Testis (tissue), 3 donors: ENCODE results near the gene B4GALNT1. TPM values are rescaled to one million over a fixed set of nuclear protein-coding genes. Genes with fewer than 3 reads are reported as not detected.

Experiments used
- DNase-seq: peaks from one replicate; pipeline ENCODE4 v3.0.0-alpha.2; 2019
- H3K27ac ChIP-seq, 2 donors: fragments of 200-600 bp; sonication (generic); one replicate each; pipeline ENCODE4 v1.5.1; 2019
- H3K27me3 ChIP-seq: fragments of 200-600 bp; sonication (generic); one replicate; pipeline ENCODE4 v1.5.1; 2019
- H3K36me3 ChIP-seq: fragments of 200-600 bp; sonication (generic); one replicate; pipeline ENCODE4 v1.5.1; 2017; ENCODE audit warnings: low read depth; ENCODE audit errors: missing control alignments
- H3K4me1 ChIP-seq: fragments of 200-600 bp; sonication (generic); one replicate; pipeline ENCODE4 v1.5.1; 2019
- H3K4me3 ChIP-seq, 2 donors: fragments of 200-600 bp; sonication (generic); one replicate each; pipeline ENCODE4 v1.5.1; 2017 to 2019
- H3K9me3 ChIP-seq: fragments of 200-600 bp; sonication (generic); one replicate; pipeline ENCODE4 v1.5.1; 2017
- POLR2A ChIP-seq: fragments of 450-650 bp; IDR thresholded peaks from one replicate; pipeline ENCODE4 v1.6.1; 2017; ENCODE audit warnings: antibody characterized with exemption, mild to moderate bottlenecking, moderate library complexity
- WGBS, 2 donors: methylation state at CpG; one replicate each; pipeline ENCODE4 v1.1.5; 2018; 5-methylcytosine and 5-hydroxymethylcytosine counted together
- intact Hi-C: fragments of 100-400 bp; cut with DNase I; formaldehyde crosslinking; loops from one replicate; pipeline ENCODE4 v1.15.1; 2023; ENCODE audit warnings: low total_unique reads
- polyA plus RNA-seq: library from polyadenylated mRNA; stranded (reverse); fragments of 350-450 nt; fragmentation: Illumina TruSeq; extraction: RNeasy Lipid Tissue Mini Kit (QIAGEN cat#74804); gene quantifications from one replicate; pipeline ENCODE4 v1.2.3, GENCODE V29; 2014; ENCODE audit warnings: low read depth, low replicate concordance; ENCODE audit not compliant: insufficient read depth
- total RNA-seq, 2 donors: library from RNA; depleted of rRNA; stranded (reverse); fragments of >200 nt; gene quantifications; one replicate each; pipeline ENCODE4 v1.2.3, GENCODE V29; 2016
- TF ChIP-seq, protein P1 (sequence below), 3 experiments: fragments of 450-650 bp in 2 of 3; fragments of 200-600 bp in 1 of 3; sonication (generic) in 1 of 3; IDR thresholded peaks; one replicate each; pipeline ENCODE4 v1.5.1; 2016 to 2019; ENCODE audit warnings: antibody characterized with exemption in 3 of 3, mild to moderate bottlenecking in 2 of 3, moderate library complexity in 1 of 3

The B4GALNT1 gene
- total and polyA plus RNA-seq, 3 donors from 2014 or later = 1.8 to 3.2 (median 2.3) TPM

DNA sequence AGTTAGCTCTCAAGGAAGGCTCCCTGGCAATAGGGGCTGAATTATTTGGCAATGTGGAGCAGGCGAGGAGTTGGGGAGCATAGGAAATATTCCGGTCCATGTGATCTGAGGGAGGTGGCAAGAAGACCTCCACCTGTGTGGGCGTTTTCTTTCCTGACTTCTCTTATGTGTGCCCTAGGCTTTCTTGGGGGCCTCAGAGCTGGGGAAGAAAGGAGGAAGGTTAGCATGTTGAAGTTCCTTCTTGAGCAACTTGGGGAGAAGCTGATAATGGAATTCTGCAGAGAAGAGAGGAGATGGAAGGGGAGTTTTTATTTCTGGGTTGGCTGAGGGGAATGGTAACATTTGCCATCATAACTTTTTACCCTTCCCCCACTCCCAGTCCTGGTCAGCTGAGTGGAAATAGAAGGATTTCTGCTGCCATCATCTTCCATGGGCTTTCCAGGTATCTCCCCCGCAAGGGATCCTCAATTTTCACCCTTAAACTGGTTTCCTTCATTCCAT, 27.1 kb downstream of the B4GALNT1 start:
- intact Hi-C loops = no loop called here
- Histone ChIP-seq H3K4me3 (no peak overlapping the region), H3K9me3 (no peaks in the 10 kb centered on the region), H3K4me1 (peaks cover 10% of the 10 kb centered on the region), H3K36me3 (no peaks in the 10 kb centered on the region), H3K27me3 (no peaks in the 10 kb centered on the region), H3K27ac (peak overlapping the region in 1 of 2 donors; percentile 96)
- TF ChIP-seq POLR2A = no peak
- TF ChIP-seq, protein P1, sequence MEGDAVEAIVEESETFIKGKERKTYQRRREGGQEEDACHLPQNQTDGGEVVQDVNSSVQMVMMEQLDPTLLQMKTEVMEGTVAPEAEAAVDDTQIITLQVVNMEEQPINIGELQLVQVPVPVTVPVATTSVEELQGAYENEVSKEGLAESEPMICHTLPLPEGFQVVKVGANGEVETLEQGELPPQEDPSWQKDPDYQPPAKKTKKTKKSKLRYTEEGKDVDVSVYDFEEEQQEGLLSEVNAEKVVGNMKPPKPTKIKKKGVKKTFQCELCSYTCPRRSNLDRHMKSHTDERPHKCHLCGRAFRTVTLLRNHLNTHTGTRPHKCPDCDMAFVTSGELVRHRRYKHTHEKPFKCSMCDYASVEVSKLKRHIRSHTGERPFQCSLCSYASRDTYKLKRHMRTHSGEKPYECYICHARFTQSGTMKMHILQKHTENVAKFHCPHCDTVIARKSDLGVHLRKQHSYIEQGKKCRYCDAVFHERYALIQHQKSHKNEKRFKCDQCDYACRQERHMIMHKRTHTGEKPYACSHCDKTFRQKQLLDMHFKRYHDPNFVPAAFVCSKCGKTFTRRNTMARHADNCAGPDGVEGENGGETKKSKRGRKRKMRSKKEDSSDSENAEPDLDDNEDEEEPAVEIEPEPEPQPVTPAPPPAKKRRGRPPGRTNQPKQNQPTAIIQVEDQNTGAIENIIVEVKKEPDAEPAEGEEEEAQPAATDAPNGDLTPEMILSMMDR (IDR thresholded peaks at IDR 0.05) = no peak
- DNase-seq = no peak
- 41 to 58% methylated on average over 4 of the region's 4 CpGs for WGBS, 2 donors

DNA sequence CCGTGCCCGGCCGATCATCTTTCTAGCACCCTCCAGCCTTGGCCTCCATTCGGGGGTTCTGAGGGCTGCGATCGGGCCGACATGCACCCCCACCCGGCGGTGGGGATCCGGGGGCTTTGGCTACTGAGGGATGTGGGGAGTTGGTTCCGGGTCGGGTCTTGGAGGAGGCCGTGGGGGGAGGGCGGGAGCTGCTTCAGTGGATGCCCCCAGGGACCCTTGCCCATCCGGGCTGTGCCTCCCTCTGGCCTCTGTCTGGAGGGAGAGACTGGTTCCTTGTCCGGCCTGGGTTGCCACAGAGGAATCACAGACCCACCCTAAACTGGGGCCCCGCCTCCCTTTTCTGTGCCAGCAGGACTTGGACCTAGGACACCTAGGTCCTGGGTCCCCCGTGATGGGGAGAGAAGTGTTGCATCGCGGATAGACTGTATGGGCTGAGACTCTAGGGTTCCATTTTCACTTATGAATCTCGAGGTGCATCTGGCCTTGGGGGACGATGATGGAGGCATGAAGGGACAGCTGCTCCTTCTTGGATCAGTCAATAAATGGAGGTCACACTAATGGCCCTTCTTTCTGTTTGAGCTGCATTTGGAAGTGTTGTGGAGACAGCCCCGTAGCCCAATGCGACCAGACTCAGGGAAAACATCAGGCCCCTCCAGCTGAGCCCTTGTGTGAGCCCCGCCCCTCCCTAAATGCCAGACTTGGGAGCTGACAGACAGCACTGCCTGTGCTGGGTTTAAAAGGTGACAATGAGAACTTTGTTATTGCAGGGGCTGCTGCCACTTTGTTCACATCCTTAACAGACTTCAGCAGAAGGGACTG, 27.8 kb downstream of the B4GALNT1 start:
- H3K36me3 ChIP-seq = no peaks in the 10 kb centered on the region
- peak; percentile 46 for DNase-seq
- no peaks in the 10 kb centered on the region for H3K27me3 ChIP-seq
- peak overlapping the region; percentile 75 to 79 for H3K4me3 ChIP-seq
- peaks cover 10% of the 10 kb centered on the region for H3K4me1 ChIP-seq
- intact Hi-C loops = no loop called here
- H3K27ac ChIP-seq = peak overlapping the region; percentile 94 to 96
- WGBS, 2 donors = 2 to 4% methylated on average over 5 to 24 of the region's 25 CpGs
- H3K9me3 ChIP-seq = no peaks in the 10 kb centered on the region
- TF ChIP-seq, protein P1 (IDR thresholded peaks at IDR 0.05) = no peak
- TF ChIP-seq POLR2A = no peak

DNA sequence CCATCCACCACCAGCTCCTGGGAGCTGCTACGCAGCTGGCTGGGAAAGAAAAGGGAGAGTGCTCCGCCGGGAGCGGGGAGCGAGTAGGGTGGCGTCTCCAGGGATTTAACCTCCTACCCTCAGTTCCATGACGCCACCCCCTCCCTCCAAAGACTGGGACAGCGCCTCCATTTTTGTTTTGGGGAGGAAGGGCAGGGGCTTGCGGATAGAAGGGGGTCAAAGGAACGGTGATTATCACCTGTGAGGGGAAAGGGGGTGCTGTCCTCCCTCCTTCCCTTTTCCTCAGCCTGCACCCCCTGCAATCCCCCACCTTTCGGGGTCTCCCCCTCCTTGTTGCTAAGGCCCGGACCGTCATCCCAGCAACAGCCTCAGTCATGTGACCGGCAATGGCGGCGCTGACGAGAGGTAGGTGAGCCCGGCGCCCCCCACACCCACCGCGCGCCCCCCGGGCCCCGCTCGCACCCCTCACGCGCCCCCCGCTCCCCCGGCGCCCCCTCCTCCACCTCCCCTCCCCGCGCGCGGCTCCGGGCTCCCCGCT, 28.5 kb downstream of the B4GALNT1 start, which contains the start of gene DTX3:
TSS of gene DTX3 (plus strand) at position 371 of the 538 bp plus-strand sequence. CDS start 1,694 bp downstream, outside the sequence.
- no peaks in the 10 kb centered on the region for H3K27me3 ChIP-seq
- H3K36me3 ChIP-seq = no peaks in the 10 kb centered on the region
- peak within 1 kb of the TSS; percentile 75 to 79 for H3K4me3 ChIP-seq
- H3K9me3 ChIP-seq = no peaks in the 10 kb centered on the region
- intact Hi-C loops = no loop called here
- TF ChIP-seq, protein P1 (IDR thresholded peaks at IDR 0.05) = no peak
- TF ChIP-seq POLR2A = no peak
- peak; percentile 83 for DNase-seq
- peaks cover 10% of the 10 kb centered on the region for H3K4me1 ChIP-seq
- H3K27ac ChIP-seq = peak within 1 kb of the TSS; percentile 94 to 96
- WGBS, 2 donors = 0 to 2% methylated on average over 3 to 33 of the region's 36 CpGs

DNA sequence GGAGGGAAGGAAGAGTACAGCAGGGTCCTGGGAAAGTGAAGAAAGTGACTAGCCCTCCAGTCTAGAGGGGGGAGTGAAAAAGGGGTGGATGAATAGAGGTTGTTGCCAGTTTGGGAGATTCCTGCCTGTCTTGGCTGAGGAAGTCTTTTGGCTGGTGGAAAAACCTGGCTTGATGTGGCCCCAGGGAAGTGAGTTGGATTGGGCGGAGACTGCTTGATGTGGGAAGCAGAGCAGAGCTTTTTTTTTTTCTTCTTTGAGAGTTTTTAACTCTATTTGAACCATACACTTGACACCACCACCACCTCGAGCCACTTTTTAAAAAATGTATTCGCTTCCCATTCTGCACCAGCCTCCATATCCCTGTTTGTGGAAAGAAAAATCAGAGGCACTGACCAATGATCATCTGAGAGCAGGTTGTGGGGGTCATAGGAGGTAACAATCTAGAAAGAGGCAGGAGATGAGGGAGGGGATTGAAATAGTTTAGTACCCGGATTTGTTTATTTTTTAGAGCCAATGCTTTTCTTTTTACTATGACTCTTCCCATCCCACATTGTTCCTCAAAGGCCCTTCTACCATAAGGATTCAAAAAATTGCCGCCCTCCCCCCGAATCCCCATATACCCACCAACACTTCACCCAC, 29.1 kb downstream of the B4GALNT1 start:
- WGBS, 2 donors = 10 to 12% methylated on average over 6 of the region's 6 CpGs
- peak overlapping the region; percentile 75 to 79 for H3K4me3 ChIP-seq
- H3K36me3 ChIP-seq = no peaks in the 10 kb centered on the region
- no peaks in the 10 kb centered on the region for H3K27me3 ChIP-seq
- no peaks in the 10 kb centered on the region for H3K9me3 ChIP-seq
- H3K4me1 ChIP-seq = peaks cover 8% of the 10 kb centered on the region
- intact Hi-C loops = no loop called here
- TF ChIP-seq, protein P1 (IDR thresholded peaks at IDR 0.05) = no peak
- no peak for TF ChIP-seq POLR2A
- peak; percentile 71 for DNase-seq
- peak overlapping the region; percentile 94 to 96 for H3K27ac ChIP-seq
